GM18505 (cell line): ENCODE results near the gene ROBO1.

Experiments
- ATAC-seq: cut with Tn5 transposase; IDR thresholded peaks from one replicate; pipeline ENCODE4 v1.9.1; 2021; ENCODE audit not compliant: unreplicated experiment
- POLR2A ChIP-seq: IDR thresholded peaks from 4 replicates; pipeline ENCODE4 v1.6.1; 2011; ENCODE audit warnings: borderline replicate concordance; ENCODE audit not compliant: insufficient read depth, insufficient read length; ENCODE audit errors: extremely low read depth

Gene ROBO1

GRCh38 chr3:79297245-79297960 lies 470.4 kb downstream of the ROBO1 start:
- ATAC-seq: no peak
- no peak for TF ChIP-seq POLR2A

- no peak for ATAC-seq
- TF ChIP-seq POLR2A: no peak
Measured at GRCh38 chr3:79286882-79287281, 480.9 kb downstream of the ROBO1 start.

- no peak for TF ChIP-seq POLR2A
- ATAC-seq: no peak
Measured at GRCh38 chr3:79285871-79286270, 481.9 kb downstream of the ROBO1 start.

GRCh38 chr3:79285380-79285779 lies 482.4 kb downstream of the ROBO1 start:
- no peak for ATAC-seq
- TF ChIP-seq POLR2A: no peak

GRCh38 chr3:79284781-79285180 lies 483.0 kb downstream of the ROBO1 start:
- TF ChIP-seq POLR2A: no peak
- ATAC-seq: no peak

GRCh38 chr3:79278681-79279080 lies 489.1 kb downstream of the ROBO1 start:
- no peak for ATAC-seq
- TF ChIP-seq POLR2A: no peak

- ATAC-seq: no peak
- TF ChIP-seq POLR2A: no peak
Measured at GRCh38 chr3:79268422-79268821, 499.4 kb downstream of the ROBO1 start.

GRCh38 chr3:79264892-79265291 lies 502.9 kb downstream of the ROBO1 start:
- TF ChIP-seq POLR2A: no peak
- no peak for ATAC-seq

GRCh38 chr3:79263423-79263822 lies 504.4 kb downstream of the ROBO1 start:
- TF ChIP-seq POLR2A: no peak
- no peak for ATAC-seq

GRCh38 chr3:79258479-79258878 lies 509.3 kb downstream of the ROBO1 start:
- no peak for TF ChIP-seq POLR2A
- ATAC-seq: no peak

GRCh38 chr3:79257791-79258190 lies 510.0 kb downstream of the ROBO1 start:
- TF ChIP-seq POLR2A: no peak
- no peak for ATAC-seq

GRCh38 chr3:79255702-79256101 lies 512.1 kb downstream of the ROBO1 start:
- no peak for ATAC-seq
- no peak for TF ChIP-seq POLR2A

GRCh38 chr3:79255292-79255691 lies 512.5 kb downstream of the ROBO1 start:
- ATAC-seq: no peak
- no peak for TF ChIP-seq POLR2A

GRCh38 chr3:79253704-79254103 lies 514.1 kb downstream of the ROBO1 start:
- no peak for ATAC-seq

GRCh38 chr3:79253271-79253670 lies 514.5 kb downstream of the ROBO1 start:
- no peak for TF ChIP-seq POLR2A
- ATAC-seq: no peak

More at GRCh38 chr3:79253704-79254103, 514.1 kb downstream of the ROBO1 start:
- TF ChIP-seq POLR2A: no peak

- ATAC-seq: no peak
- no peak for TF ChIP-seq POLR2A
Measured at GRCh38 chr3:79250746-79251145, 517.1 kb downstream of the ROBO1 start.

- no peak for ATAC-seq
- TF ChIP-seq POLR2A: no peak
Measured at GRCh38 chr3:79249701-79250100, 518.1 kb downstream of the ROBO1 start.
